Measurements from ENCODE around the gene SLC16A3. TPM values are rescaled to one million over a fixed set of nuclear protein-coding genes. Genes with fewer than 3 reads are reported as not detected.

The SLC16A3 gene
- polyA plus RNA-seq, 1 donor from 2014 or later = 3.7 TPM

DNA sequence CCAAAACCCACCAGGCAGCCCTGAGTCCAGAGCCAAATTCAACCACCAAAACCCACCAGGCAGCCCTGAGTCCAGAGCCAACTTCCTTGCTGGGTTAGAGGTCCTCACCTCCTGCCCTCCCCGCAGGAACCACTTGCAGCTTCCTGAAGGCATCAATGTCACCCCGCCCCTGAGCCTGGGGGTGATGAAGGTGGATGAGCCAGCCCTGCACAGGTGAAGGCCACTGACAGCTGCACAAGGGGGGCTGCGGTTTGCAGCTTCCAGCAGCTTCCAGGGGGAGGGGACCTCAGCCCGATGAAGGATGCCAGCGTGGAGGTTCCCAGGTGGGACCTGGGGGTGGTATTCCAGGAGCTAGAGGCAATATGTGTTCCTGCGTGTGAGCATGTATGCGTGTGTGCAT, 52.2 kb downstream of the SLC16A3 start:
- peak overlapping the region in 1 of 3 donors; percentile 92 for H3K27ac Mint-ChIP-seq
- no peaks in the 10 kb centered on the region for H3K9me3 Mint-ChIP-seq
- peaks cover 5% of the 10 kb centered on the region for H3K27me3 Mint-ChIP-seq
- H3K4me1 Mint-ChIP-seq = peaks cover 0 to 4% (median 0%) of the 10 kb centered on the region in 3 donors
- no peak overlapping the region for H3K4me3 Mint-ChIP-seq
- no peaks in the 10 kb centered on the region for H3K36me3 Mint-ChIP-seq

GRCh38 chr17:82281502-82282238, 52.8 kb downstream of the SLC16A3 start:
- H3K4me1 Mint-ChIP-seq = peaks cover 0 to 4% (median 0%) of the 10 kb centered on the region in 3 donors
- H3K9me3 Mint-ChIP-seq = no peaks in the 10 kb centered on the region
- no peak overlapping the region for H3K27ac Mint-ChIP-seq
- H3K4me3 Mint-ChIP-seq = no peak overlapping the region
- peaks cover 3% of the 10 kb centered on the region for H3K27me3 Mint-ChIP-seq
- H3K36me3 Mint-ChIP-seq = no peaks in the 10 kb centered on the region

DNA sequence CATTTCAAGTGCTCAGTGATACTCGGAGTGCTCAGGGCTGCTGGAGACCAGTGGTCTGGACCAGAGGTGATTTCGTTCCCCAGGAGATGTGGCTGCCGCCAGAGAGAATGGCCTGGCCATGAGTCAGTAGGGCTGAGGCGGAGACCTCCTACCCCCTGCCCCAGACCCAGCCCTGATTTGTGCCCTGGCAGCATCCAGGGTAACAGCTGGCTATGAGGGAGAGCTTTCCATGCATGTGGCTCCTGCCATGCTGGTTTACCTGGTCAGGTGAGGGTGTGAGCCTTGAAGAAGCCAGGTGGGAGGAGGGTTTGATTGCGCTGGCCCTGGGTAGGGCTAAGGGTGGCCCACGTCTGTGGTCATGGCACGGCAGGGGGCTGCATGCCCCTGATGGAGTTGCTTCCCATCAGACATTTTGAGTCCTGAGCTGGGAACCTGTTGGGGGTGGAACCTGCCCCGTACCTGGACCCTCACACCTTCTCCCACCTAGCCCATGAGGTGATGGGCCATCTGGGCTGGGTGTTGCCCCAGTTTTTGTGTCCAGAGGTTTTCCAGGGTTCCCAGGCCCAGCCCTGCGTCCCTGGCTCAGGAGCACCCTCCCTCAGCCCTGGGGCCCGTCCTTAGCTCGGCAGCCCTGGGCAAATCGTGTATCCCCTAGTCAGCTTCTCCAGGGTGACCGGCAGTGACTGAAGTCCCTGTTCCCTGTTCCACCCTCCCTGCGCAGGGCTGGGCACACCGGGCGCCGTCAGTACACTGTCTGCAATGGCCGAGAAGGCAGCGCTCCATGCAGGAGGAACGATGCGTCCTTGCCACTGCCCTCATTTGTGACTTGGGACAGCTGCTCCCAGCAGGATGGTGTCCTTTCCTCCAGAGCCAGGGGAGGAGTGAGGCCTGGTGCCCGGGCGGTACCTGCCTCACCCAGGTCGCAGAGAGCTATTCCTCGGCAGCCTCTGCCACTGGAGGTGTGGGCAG, 53.7 kb downstream of the SLC16A3 start:
- Mint-ChIP-seq H3K4me3 (no peak overlapping the region), H3K9me3 (no peaks in the 10 kb centered on the region), H3K27me3 (no peaks in the 10 kb centered on the region), H3K27ac (no peak overlapping the region), H3K36me3 (no peaks in the 10 kb centered on the region), H3K4me1 (peaks cover 0 to 10% (median 5%) of the 10 kb centered on the region in 3 donors)

GRCh38 chr17:82283208-82283749, 54.4 kb downstream of the SLC16A3 start:
- Mint-ChIP-seq H3K4me1 (peaks cover 0 to 10% (median 9%) of the 10 kb centered on the region in 3 donors), H3K27ac (no peak overlapping the region), H3K36me3 (no peaks in the 10 kb centered on the region), H3K4me3 (no peak overlapping the region), H3K9me3 (no peaks in the 10 kb centered on the region), H3K27me3 (no peaks in the 10 kb centered on the region)

GRCh38 chr17:82285141-82285540, 56.3 kb downstream of the SLC16A3 start:
- Mint-ChIP-seq H3K36me3 (no peaks in the 10 kb centered on the region), H3K27me3 (no peaks in the 10 kb centered on the region), H3K4me1 (peaks cover 0 to 10% (median 9%) of the 10 kb centered on the region in 3 donors), H3K4me3 (no peak overlapping the region), H3K27ac (no peak overlapping the region), H3K9me3 (no peaks in the 10 kb centered on the region)

DNA sequence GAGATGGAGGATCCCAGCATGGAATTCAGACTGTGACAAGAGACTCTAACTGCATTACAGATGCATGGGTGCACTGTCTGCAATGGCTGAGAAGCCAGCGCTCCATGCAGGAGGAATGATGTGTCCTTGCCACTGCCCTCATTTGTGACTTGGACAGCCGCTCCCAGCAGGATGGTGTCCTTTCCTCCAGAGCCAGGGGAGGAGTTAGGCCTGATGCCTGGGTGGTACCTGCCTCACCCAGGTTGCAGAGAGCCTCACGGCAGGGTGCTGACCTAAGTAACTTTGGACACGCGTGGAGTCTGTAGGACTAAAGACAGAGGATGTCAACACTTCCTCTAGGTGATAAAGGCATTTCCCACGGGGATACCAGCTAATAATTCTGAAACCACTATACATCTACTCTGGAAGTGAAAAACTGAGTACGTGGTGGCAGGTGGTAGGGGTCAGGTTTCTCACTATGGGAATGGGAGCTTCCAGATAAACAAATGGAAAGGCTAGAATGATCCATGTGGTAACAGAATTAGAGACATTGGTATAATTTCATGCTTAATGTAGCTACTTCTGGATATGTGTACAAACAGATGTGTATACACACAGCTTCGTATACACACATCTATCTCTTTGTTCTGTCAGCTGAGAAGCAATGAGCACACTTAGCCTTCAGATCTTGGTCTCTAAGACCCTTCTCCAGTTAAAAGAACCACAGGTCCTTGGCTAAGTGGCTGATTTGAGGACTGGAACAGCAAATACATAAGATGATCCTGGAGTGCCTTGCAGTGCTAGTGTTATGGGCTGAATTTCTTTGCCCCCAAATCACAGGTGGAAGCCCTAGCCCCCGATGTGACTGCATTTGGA, 58.4 kb downstream of the SLC16A3 start:
- H3K4me3 Mint-ChIP-seq = peak overlapping the region in 1 of 4 donors; percentile 71
- H3K36me3 Mint-ChIP-seq = no peaks in the 10 kb centered on the region
- H3K9me3 Mint-ChIP-seq = no peaks in the 10 kb centered on the region
- no peaks in the 10 kb centered on the region for H3K27me3 Mint-ChIP-seq
- H3K4me1 Mint-ChIP-seq = peaks cover 0 to 12% (median 8%) of the 10 kb centered on the region in 3 donors
- peak overlapping the region in 2 of 3 donors; percentile 23 to 47 for H3K27ac Mint-ChIP-seq

DNA sequence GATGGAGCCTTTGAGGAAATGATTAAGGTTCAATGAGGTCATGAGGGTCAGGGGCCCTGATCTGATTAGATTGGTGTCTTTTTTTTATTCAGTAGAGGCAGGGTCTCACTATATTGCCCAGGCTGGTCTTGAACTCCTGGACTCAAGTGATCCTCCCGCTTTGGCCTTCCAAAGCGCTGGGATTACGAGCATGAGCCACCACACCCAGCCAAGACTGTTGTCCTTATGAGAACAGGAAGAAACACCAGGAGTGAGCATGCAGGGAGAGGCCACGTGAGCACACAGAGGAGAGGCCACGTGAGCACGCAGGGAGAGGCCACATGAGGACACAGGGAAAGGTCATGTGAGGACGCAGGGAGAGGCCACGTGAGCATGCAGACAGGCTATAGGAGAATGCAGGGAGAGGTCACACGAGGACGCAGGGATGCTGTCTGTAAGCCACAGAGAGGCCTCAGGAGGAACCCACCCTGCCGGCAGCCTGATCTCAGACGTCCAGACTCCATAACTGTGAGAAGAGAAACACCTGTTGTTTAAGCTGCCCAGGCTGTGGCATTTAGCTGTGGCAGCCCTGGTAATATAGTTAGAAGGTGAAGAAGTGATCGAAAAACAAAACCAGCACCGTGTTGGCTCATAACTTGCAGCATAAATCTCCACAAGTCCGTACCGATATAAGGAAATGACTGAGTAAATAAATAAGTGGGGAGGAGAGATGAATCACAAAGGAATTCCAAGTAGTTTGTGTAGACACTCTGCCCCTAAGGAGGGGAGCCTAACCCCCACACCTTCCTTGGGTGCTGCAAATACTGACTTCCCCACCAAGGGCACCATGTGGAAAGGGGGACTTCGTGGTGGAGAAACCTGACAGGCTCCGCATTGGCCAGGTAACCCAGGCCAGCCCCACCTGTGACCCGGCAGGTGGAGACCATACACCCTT, 59.3 kb downstream of the SLC16A3 start:
- Mint-ChIP-seq H3K27ac (peak overlapping the region in 1 of 3 donors; percentile 47), H3K27me3 (no peaks in the 10 kb centered on the region), H3K36me3 (no peaks in the 10 kb centered on the region), H3K4me3 (peak overlapping the region in 1 of 4 donors; percentile 71), H3K9me3 (no peaks in the 10 kb centered on the region), H3K4me1 (peaks cover 5 to 14% (median 10%) of the 10 kb centered on the region in 3 donors)

Other genes with a start within 250 kb of the SLC16A3 start
- gene CENPX, start 206.2 kb upstream of the SLC16A3 start, polyA plus RNA-seq = 47.7 TPM
- 5.3 TPM for gene LRRC45, start 205.7 kb upstream of the SLC16A3 start, polyA plus RNA-seq
- not detected for gene RAC3, start 197.4 kb upstream of the SLC16A3 start, polyA plus RNA-seq
- 88.3 TPM for gene DCXR, start 191.3 kb upstream of the SLC16A3 start, polyA plus RNA-seq
- 4.1 TPM for gene RFNG, start 177.2 kb upstream of the SLC16A3 start, polyA plus RNA-seq
- gene GPS1, start 177.1 kb upstream of the SLC16A3 start, polyA plus RNA-seq = 122 TPM
- 55.7 TPM for gene DUS1L, start 163.2 kb upstream of the SLC16A3 start, polyA plus RNA-seq
- 2.9 TPM for gene FASN, start 130.8 kb upstream of the SLC16A3 start, polyA plus RNA-seq
- gene CCDC57, start 16.2 kb upstream of the SLC16A3 start, polyA plus RNA-seq = 34.1 TPM
- 78.3 TPM for gene CSNK1D, start 44.7 kb downstream of the SLC16A3 start, polyA plus RNA-seq
- 4.4 TPM for gene CD7, start 88.6 kb downstream of the SLC16A3 start, polyA plus RNA-seq
- gene SECTM1, start 104.7 kb downstream of the SLC16A3 start, polyA plus RNA-seq = 0.83 TPM
- gene TEX19, start 130.2 kb downstream of the SLC16A3 start, polyA plus RNA-seq = 0.36 TPM
- gene UTS2R, start 142.7 kb downstream of the SLC16A3 start, polyA plus RNA-seq = not detected
- 23.2 TPM for gene HEXD, start 189.3 kb downstream of the SLC16A3 start, polyA plus RNA-seq
- 33.2 TPM for gene OGFOD3, start 189.5 kb downstream of the SLC16A3 start, polyA plus RNA-seq
- gene CYBC1, start 221.7 kb downstream of the SLC16A3 start, polyA plus RNA-seq = 266 TPM
- gene NARF, start 229.7 kb downstream of the SLC16A3 start, polyA plus RNA-seq = 76.2 TPM

Data from IgD-negative memory B cell (primary cell).